GM19463 (cell line): ENCODE data around the gene RTTN.
"Not testable (repeated sequence)": the region's sequence is repeated elsewhere in the genome, so short reads cannot be mapped to it uniquely, and the experiment has no call there.

Experiments used
- ATAC-seq: cut with Tn5 transposase; IDR thresholded peaks from one replicate; pipeline ENCODE4 v1.9.1; 2021; ENCODE audit warnings: mild to moderate bottlenecking, moderate library complexity; ENCODE audit not compliant: unreplicated experiment

Gene RTTN

GRCh38 chr18:70154591-70155194 lies 50.8 kb downstream of the RTTN start:
- no peak for ATAC-seq

- ATAC-seq, result no peak
Measured at GRCh38 chr18:70151614-70152013, 53.9 kb downstream of the RTTN start.

- no peak for ATAC-seq
Measured at GRCh38 chr18:70149616-70150301, 55.7 kb downstream of the RTTN start.

- no peak for ATAC-seq
Measured at GRCh38 chr18:70149156-70149555, 56.3 kb downstream of the RTTN start.

- ATAC-seq, result no peak
Measured at GRCh38 chr18:70148039-70148938, 57.2 kb downstream of the RTTN start.

- no peak for ATAC-seq
Measured at GRCh38 chr18:70146174-70146573, 59.3 kb downstream of the RTTN start.

GRCh38 chr18:70142001-70142400 lies 63.5 kb downstream of the RTTN start:
- ATAC-seq, result no peak

- ATAC-seq, result no peak
Measured at GRCh38 chr18:70139138-70139537, 66.3 kb downstream of the RTTN start.

GRCh38 chr18:70135604-70136003 lies 69.9 kb downstream of the RTTN start:
- no peak for ATAC-seq

GRCh38 chr18:70132999-70133398 lies 72.5 kb downstream of the RTTN start:
- ATAC-seq, result no peak

- no peak for ATAC-seq
Measured at GRCh38 chr18:70128271-70128670, 77.2 kb downstream of the RTTN start.

- no peak for ATAC-seq
Measured at GRCh38 chr18:70127359-70127758, 78.1 kb downstream of the RTTN start.

- ATAC-seq, result no peak
Measured at GRCh38 chr18:70126832-70127231, 78.7 kb downstream of the RTTN start.

GRCh38 chr18:70124139-70124538 lies 81.3 kb downstream of the RTTN start:
- ATAC-seq, result no peak

GRCh38 chr18:70121842-70122241 lies 83.6 kb downstream of the RTTN start:
- ATAC-seq, result peak; percentile 55

- no peak for ATAC-seq
Measured at GRCh38 chr18:70116949-70117348, 88.5 kb downstream of the RTTN start.

- no peak for ATAC-seq
Measured at GRCh38 chr18:70113511-70113910, 92.0 kb downstream of the RTTN start.

- ATAC-seq, result no peak
Measured at GRCh38 chr18:70110678-70111077, 94.8 kb downstream of the RTTN start.

- no peak for ATAC-seq
Measured at GRCh38 chr18:70107091-70107490, 98.4 kb downstream of the RTTN start.

- not testable (repeated sequence) for ATAC-seq
Measured at GRCh38 chr18:70102854-70103253, 102.6 kb downstream of the RTTN start.

GRCh38 chr18:70089858-70090257 lies 115.6 kb downstream of the RTTN start:
- no peak for ATAC-seq

- ATAC-seq, result no peak
Measured at GRCh38 chr18:70086085-70086484, 119.4 kb downstream of the RTTN start.
